ENCODE results near the gene C6orf52.
"Not testable (repeated sequence)": the region's sequence is repeated elsewhere in the genome, so short reads cannot be mapped to it uniquely, and the experiment has no call there.

The C6orf52 gene

GRCh38 chr6:10695086-10695657, 756 bp upstream of the C6orf52 start:
- DNase-seq (ENCODE audit: low read depth) = no peak

GRCh38 chr6:10692965-10693538, 1.4 kb downstream of the C6orf52 start:
- no peak for DNase-seq (ENCODE audit: low read depth)

GRCh38 chr6:10690651-10691445, 3.6 kb downstream of the C6orf52 start:
- DNase-seq (ENCODE audit: low read depth) = no peak

DNA sequence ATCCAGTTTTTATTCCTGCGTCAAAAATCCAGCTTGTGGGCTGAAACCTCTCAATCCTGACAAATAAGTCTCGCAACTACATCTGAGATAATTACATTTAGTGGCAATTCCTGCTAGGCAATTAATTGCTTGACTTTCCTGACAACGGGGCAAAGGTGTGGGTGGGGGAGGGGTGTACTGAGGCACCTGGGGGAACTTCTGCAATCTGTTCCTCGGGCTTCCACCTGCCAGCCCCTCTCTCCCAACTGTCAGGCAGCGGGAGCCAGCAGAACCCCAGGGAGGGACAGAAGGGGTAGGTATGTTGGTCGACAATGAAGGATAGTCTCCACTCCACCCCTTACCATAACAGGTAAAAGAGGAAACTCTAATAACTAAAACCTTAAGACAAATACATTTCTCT, 6.8 kb downstream of the C6orf52 start:
- no peak for DNase-seq (ENCODE audit: low read depth)

GRCh38 chr6:10686901-10687300, 7.5 kb downstream of the C6orf52 start:
- DNase-seq (ENCODE audit: low read depth) = no peak

DNA sequence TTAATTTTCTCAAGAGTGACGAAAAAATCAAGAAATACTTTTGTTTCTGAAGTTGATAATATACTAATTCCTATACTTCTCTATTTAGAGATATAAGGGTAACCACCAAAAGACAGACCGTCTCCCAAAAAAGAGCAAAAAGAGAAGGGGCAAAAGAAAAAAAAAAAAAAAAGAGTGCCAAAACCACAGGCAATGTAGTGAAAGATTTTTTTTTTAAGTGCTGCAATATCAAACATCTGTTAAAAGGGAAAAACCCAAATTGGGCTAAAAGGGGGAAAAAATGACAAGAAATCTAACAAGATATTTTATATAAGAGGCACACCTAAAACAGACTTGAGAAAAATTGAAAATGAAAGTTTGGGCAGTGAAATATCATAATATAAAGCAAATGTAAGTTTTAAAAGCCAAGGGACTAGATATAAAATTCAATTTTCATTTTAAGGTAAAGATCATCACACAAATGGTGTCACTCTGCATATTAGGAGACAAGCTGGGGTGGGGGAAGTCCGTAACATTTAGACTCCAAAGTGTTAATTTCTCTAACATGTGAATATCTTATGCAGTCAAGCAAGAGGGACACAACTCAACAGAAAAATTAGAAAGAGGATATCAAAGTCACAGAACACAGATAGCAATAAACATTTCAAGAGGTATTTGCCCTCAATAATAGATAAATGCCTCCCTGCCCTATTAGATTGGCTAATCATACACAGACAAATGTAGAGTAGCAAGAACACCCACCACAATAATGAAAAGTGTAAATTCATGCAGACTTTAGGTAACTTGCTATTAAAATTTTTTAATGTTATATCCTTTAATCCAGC, 9.1 kb downstream of the C6orf52 start:
- no peak for DNase-seq (ENCODE audit: low read depth)

DNA sequence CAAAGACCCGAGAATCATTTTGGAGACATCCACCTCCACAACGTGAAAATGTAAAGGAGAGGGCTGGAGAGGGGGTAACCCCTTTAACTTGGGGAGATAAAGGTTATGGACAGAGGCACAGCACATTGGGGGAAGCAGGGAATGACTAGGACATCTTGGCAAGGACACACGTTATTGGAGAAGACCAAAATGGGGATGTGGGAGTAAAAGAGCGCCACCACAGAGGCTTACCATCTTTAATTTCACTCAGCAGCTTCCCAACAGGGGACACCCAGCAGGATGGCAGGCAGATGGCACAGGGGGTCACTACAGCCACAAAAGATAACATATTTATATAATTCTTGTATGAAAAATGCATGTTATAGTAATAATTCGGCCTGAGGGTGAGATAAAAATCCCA, 9.8 kb downstream of the C6orf52 start:
- DNase-seq (ENCODE audit: low read depth) = no peak

DNA sequence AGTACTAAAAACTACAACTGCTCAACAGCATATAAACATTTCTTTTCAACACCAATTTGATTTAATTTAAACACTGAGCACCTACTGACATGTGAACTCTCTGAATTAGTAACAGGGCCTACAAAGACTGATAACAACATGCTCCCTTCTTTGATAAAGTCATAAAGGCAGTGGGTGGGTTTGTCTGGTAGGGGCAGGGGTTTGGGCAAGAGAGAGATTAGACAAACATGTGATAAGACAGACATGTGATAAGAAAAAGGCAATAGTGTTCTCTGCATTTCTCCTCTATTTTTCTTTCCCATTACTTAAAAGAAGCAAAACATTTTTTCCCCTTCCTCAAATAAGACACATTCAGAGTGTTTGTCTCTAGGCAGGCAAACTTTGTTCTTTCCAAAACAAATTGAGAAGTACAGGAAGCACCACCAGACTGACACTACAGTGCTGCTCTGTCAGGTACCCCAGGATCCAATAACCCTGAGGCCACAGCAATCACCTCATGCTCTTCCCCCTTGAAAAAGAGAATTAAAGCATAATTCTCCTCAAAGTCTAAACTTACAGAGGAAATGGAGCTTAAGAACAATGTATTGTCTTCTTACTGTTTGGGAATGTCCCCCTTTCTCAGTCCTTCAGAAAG, 11.9 kb downstream of the C6orf52 start:
- no peak for DNase-seq (ENCODE audit: low read depth)

DNA sequence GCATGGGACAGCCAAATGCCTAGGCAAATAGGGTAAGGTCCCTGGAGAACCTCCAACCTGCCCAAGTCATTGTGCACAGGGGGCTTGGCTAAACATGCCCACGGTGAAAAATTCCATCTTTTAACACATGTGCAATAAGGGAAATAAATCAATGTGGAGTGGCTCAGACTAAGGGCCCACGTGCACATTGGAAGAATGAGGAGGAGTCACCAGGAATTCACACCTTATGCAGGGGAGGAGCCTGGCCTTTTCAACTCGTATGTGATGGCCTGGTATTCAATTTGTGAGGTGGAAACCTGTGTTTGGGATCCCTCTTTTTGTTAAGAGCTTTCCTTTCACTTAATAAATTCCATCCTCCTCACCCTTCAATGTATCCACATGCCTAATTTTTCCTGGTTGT, 12.6 kb downstream of the C6orf52 start:
- no peak for DNase-seq (ENCODE audit: low read depth)

- no peak for DNase-seq (ENCODE audit: low read depth)
Measured at GRCh38 chr6:10678456-10678855, 16.0 kb downstream of the C6orf52 start.

GRCh38 chr6:10676403-10676802, 18.0 kb downstream of the C6orf52 start:
- DNase-seq (ENCODE audit: low read depth) = no peak

DNA sequence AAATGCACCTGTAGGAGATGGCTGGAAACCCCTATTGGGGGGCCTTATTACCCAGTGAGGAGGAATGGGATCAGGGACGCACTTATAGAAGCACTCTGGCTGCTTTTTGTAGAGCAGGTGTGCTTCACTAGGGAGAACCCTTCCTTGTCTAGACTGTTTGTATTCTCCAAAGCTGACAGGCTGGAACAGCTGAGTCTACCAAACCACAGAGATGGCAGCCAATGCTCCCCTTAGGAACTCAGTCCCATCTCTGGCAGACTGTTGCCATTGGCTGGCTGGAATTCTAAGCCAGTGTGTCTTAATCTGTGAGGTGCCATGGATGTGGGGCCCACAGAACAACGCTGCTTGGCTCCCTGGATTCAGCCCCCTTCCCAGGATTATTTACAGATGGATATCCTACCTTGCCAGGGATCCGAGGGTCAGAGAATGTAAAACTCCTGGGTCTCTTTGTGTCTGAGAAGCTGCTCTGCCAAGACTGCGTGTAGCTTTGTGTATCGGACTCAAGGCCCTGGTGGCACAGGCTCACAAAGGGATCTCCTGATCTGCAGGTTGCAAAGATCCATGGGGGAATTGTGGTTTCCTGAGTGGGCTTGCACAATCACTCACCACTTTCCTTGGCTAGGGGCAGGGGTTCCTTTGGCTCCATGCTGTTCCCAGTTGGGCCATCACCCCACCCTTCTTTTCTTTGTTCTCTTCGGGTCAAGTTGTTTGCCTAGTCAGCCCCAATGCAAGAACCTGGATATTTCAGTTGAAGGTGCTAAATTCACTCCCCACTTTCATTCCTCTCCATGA, 26.1 kb downstream of the C6orf52 start:
- DNase-seq (ENCODE audit: low read depth) = no peak

DNA sequence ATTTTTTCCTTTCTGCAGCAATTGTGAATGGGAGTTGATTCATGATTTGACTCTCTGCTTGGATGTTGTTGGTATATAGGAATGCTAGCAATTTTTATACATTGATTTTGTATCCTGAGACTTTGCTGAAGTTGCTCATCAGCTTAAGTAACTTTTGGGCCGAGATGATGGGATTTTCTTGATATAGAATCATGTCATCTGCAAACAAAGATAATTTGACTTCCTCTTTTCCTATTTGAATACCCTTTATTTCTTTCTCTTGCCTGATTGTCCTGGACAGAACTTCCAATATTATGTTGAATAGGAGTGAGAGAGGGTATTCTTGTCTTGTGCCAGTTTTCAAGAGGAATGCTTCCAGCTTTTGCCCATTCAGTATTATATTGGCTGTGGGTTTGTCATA, 28.8 kb downstream of the C6orf52 start:
- DNase-seq (ENCODE audit: low read depth) = not testable (repeated sequence)

GRCh38 chr6:10662742-10663141, 31.7 kb downstream of the C6orf52 start:
- DNase-seq (ENCODE audit: low read depth) = no peak

GRCh38 chr6:10662207-10662606, 32.2 kb downstream of the C6orf52 start:
- no peak for DNase-seq (ENCODE audit: low read depth)

GRCh38 chr6:10660431-10661191, 33.8 kb downstream of the C6orf52 start:
- DNase-seq (ENCODE audit: low read depth) = not testable (repeated sequence)

GRCh38 chr6:10659699-10660348, 34.6 kb downstream of the C6orf52 start:
- DNase-seq (ENCODE audit: low read depth) = no peak

DNA sequence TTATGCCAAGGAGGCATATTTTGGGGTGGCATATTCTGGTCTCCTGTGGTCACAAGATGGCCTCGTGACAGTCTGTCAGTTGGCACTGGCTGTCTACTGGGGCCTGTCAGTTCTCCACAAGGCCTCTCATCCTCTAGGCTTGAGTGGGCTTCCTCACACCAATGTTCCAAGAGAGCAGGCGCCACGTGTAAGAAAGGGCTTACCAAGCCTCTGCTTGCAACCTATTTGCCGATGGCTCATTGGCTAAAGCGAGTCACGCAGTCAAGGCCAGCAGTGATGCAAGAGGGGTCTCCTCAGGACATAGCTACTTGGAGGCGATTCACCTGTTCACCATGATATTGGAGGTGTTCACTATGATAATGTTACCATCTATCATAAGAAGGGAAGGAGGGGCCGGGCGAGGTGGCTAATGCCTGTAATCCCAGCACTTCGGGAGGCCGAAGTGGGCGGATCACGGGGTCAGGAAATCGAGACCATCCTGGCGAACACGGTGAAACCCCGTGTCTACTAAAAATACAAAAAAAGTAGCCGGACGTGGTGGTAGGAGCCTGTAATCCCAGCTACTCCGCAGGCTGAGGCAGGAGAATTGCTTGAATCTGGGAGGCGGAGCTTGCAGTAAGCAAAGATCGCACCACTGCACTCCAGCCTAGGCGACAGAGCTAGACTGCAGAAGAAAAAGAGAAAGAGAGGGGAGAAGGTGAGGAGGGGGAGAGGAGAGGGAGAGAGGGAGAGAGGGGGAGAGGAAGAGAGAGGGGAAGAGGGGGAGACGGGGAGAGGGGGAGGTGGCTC, 35.3 kb downstream of the C6orf52 start:
- DNase-seq (ENCODE audit: low read depth) = no peak

DNA sequence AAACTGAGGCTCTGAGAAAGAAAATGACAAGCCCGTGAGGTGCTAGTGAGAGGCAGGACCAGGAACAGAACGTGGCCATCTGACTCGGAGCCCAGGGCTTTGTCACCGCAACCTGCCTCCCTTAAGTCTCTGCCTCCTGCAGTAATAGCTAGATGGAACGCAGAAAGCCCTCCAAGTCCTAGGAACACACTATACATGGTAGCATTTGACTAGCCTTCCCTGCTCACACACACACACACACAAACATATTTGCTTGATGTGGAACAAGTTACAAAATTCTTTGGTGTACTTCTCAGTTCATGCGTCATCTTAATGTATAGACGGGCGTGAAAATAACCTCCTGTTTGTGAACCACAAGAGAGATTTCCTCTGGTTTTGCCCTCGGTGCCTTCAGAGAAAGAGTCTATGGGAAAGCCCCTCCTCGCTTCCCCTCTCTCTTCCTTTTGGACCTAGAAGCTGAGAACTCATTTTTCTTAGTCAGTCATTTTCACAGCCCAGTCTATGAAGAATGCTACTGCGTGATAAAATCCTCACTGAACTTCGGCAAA, 38.8 kb downstream of the C6orf52 start:
- DNase-seq (ENCODE audit: low read depth) = no peak
